IMR-90 (cell line): Measurements from ENCODE around the gene RBP5. TPM values are rescaled to one million over a fixed set of nuclear protein-coding genes. Genes with fewer than 3 reads are reported as not detected.

Experiments used
- ATAC-seq: fragments of 200-7000 bp; cut with Tn5 transposase; 2 replicates; pipeline ENCODE4 v1.9.1; 2020; ENCODE audit warnings: low read depth, mild to moderate bottlenecking, moderate library complexity
- BruUV-seq: library from RNA; stranded (reverse); fragments of 400-500 nt; replicated peaks from 2 replicates; lab custom pipeline; 2021; lab: Mats Ljungman, UMichigan
- CTCF ChIA-PET: fragments of 300-600 bp; formaldehyde crosslinking; extraction: SDS; loops from one replicate; lab custom pipeline; 2021; ENCODE audit warnings: antibody characterized with exemption; lab: Yijun Ruan, JAX
- POLR2A ChIA-PET: fragments of 300-600 bp; sonication (Branson Sonifier 250); formaldehyde crosslinking; loops from one replicate; lab custom pipeline; 2022; ENCODE audit warnings: antibody characterized with exemption; ENCODE audit not compliant: unreplicated experiment; lab: Charles Lee
- DNase-seq: peaks from one replicate; pipeline ENCODE4 v3.0.0; 2013
- H2AFZ ChIP-seq: replicated peaks from 2 replicates; pipeline ENCODE3; 2013; ENCODE audit warnings: low read length, mild to moderate bottlenecking; ENCODE audit not compliant: poor library complexity
- H2AK5ac ChIP-seq: 2 replicates; pipeline ENCODE4 v1.6.1; 2013; ENCODE audit warnings: low read depth, low read length, inconsistent platforms
- H2AK9ac ChIP-seq: replicated peaks from 2 replicates; pipeline ENCODE3; 2013; ENCODE audit warnings: mild to moderate bottlenecking, low read depth, low read length, moderate library complexity; ENCODE audit not compliant: poor library complexity
- H2BK120ac ChIP-seq: 2 replicates; pipeline ENCODE4 v1.6.1; 2013; ENCODE audit warnings: low read depth, low read length, inconsistent platforms
- H2BK15ac ChIP-seq: 3 replicates; pipeline ENCODE4 v1.6.1; 2013; ENCODE audit warnings: low read depth, low read length, inconsistent platforms
- H2BK20ac ChIP-seq: 2 replicates; pipeline ENCODE4 v1.6.1; 2013; ENCODE audit warnings: low read depth, mild to moderate bottlenecking, inconsistent platforms, low read length, moderate library complexity
- H2BK5ac ChIP-seq: 2 replicates; pipeline ENCODE4 v1.6.1; 2013; ENCODE audit warnings: mild to moderate bottlenecking, low read depth, low read length, inconsistent platforms; ENCODE audit not compliant: poor library complexity, severe bottlenecking
- H3K14ac ChIP-seq: replicated peaks from 2 replicates; pipeline ENCODE4 v1.6.1; 2013; ENCODE audit warnings: low read depth, low read length, inconsistent platforms
- H3K18ac ChIP-seq: 2 replicates; pipeline ENCODE4 v1.6.1; 2013; ENCODE audit warnings: low read depth, low read length, control low read depth
- H3K23ac ChIP-seq: 2 replicates; pipeline ENCODE4 v1.6.1; 2013; ENCODE audit warnings: low read depth, low read length, inconsistent platforms
- H3K27ac ChIP-seq: 2 replicates; pipeline ENCODE4 v1.5.1; 2013; ENCODE audit warnings: mild to moderate bottlenecking, control low read depth, low read length; ENCODE audit not compliant: insufficient read depth
- H3K27me3 ChIP-seq: 2 replicates; pipeline ENCODE4 v1.6.1; 2013; ENCODE audit warnings: low read length; ENCODE audit not compliant: control insufficient read depth, insufficient read depth
- H3K36me3 ChIP-seq: 2 replicates; pipeline ENCODE4 v1.6.1; 2013; ENCODE audit warnings: low read length, mixed read lengths; ENCODE audit not compliant: control insufficient read depth, insufficient read depth
- H3K4ac ChIP-seq: 2 replicates; pipeline ENCODE4 v1.6.1; 2013; ENCODE audit warnings: low read depth, low read length, inconsistent platforms
- H3K4me1 ChIP-seq: 2 replicates; pipeline ENCODE4 v1.6.1; 2013; ENCODE audit warnings: low read length, mixed read lengths; ENCODE audit not compliant: control insufficient read depth, insufficient read depth
- H3K4me2 ChIP-seq: 2 replicates; pipeline ENCODE4 v1.6.1; 2013; ENCODE audit warnings: low read depth, mild to moderate bottlenecking, control low read depth, low read length, moderate library complexity
- H3K4me3 ChIP-seq: 2 replicates; pipeline ENCODE4 v1.5.1; 2013; ENCODE audit warnings: low read depth, mild to moderate bottlenecking, control low read depth, low read length, moderate library complexity; ENCODE audit not compliant: insufficient read depth
- H3K56ac ChIP-seq: 2 replicates; pipeline ENCODE4 v1.6.1; 2013; ENCODE audit warnings: low read length, inconsistent platforms; ENCODE audit not compliant: insufficient read depth; ENCODE audit errors: extremely low read depth
- H3K79me1 ChIP-seq, 2 experiments: 2 replicates each; pipeline ENCODE4 v1.6.1; 2013; ENCODE audit warnings: low read length in 2 of 2, inconsistent platforms in 1 of 2, low read depth in 1 of 2
- H3K9ac ChIP-seq: 2 replicates; pipeline ENCODE4 v1.6.1; 2013; ENCODE audit warnings: low read depth, low read length, control low read depth
- H3K9me1 ChIP-seq: 2 replicates; pipeline ENCODE4 v1.6.1; 2013; ENCODE audit warnings: low read length, inconsistent platforms; ENCODE audit not compliant: insufficient read depth
- H3K9me3 ChIP-seq: 2 replicates; pipeline ENCODE4 v1.6.1; 2013; ENCODE audit warnings: low read length; ENCODE audit not compliant: control insufficient read depth, insufficient read depth
- H4K20me1 ChIP-seq: 2 replicates; pipeline ENCODE4 v1.6.1; 2013; ENCODE audit warnings: low read length, inconsistent platforms; ENCODE audit not compliant: insufficient read depth
- H4K5ac ChIP-seq: 2 replicates; pipeline ENCODE4 v1.6.1; 2013; ENCODE audit warnings: mild to moderate bottlenecking, low read depth, low read length, control low read depth
- H4K8ac ChIP-seq, 2 experiments: 2 replicates each; pipeline ENCODE4 v1.6.1; 2013; ENCODE audit warnings: low read depth in 2 of 2, low read length in 2 of 2, control low read depth in 1 of 2, inconsistent platforms in 1 of 2
- H4K91ac ChIP-seq: 2 replicates; pipeline ENCODE4 v1.6.1; 2013; ENCODE audit warnings: low read depth, low read length, inconsistent platforms; ENCODE audit not compliant: insufficient read depth
- BHLHE40 ChIP-seq: fragments of 150-350 bp; IDR thresholded peaks from 2 replicates; pipeline ENCODE4 v1.6.1; 2016; ENCODE audit warnings: mild to moderate bottlenecking, low read depth, low read length
- CTCF ChIP-seq: conservative IDR thresholded peaks from 2 replicates; pipeline ENCODE4 v1.5.1; 2012; ENCODE audit warnings: mild to moderate bottlenecking, low read depth, low read length, improper control_type of control experiment
- ELK1 ChIP-seq: fragments of 150-350 bp; IDR thresholded peaks from 2 replicates; pipeline ENCODE4 v1.6.1; 2016; ENCODE audit warnings: low read depth, mild to moderate bottlenecking, low read length, moderate library complexity, borderline replicate concordance
- MAFK ChIP-seq: IDR thresholded peaks from 2 replicates; pipeline ENCODE4 v1.6.1; 2012; ENCODE audit warnings: low read depth, low read length, improper control_type of control experiment
- MAZ ChIP-seq: IDR thresholded peaks from 2 replicates; pipeline ENCODE4 v1.6.1; 2012; ENCODE audit warnings: low read depth, mild to moderate bottlenecking, low read length, improper control_type of control experiment, moderate library complexity, borderline replicate concordance
- MXI1 ChIP-seq: IDR thresholded peaks from 2 replicates; pipeline ENCODE4 v1.6.1; 2012; ENCODE audit warnings: low read depth, mild to moderate bottlenecking, low read length, moderate library complexity, borderline replicate concordance
- NFE2L2 ChIP-seq: fragments of 150-350 bp; IDR thresholded peaks from 2 replicates; pipeline ENCODE4 v1.6.1; 2016; ENCODE audit warnings: low read depth, mild to moderate bottlenecking, low read length
- RAD21 ChIP-seq: IDR thresholded peaks from 2 replicates; pipeline ENCODE4 v1.6.1; 2012; ENCODE audit warnings: low read length, improper control_type of control experiment
- RCOR1 ChIP-seq: IDR thresholded peaks from 2 replicates; pipeline ENCODE4 v1.6.1; 2012; ENCODE audit warnings: mild to moderate bottlenecking, low read length, improper control_type of control experiment; ENCODE audit not compliant: insufficient replicate concordance
- RFX5 ChIP-seq: IDR thresholded peaks from 2 replicates; pipeline ENCODE4 v1.8.0; 2012; ENCODE audit warnings: low read depth, mild to moderate bottlenecking, low read length, moderate library complexity
- SMC3 ChIP-seq: fragments of 150-350 bp; IDR thresholded peaks from 2 replicates; pipeline ENCODE4 v1.6.1; 2016; ENCODE audit warnings: low read depth, mild to moderate bottlenecking, antibody characterized with exemption, low read length, moderate library complexity
- USF2 ChIP-seq: fragments of 150-350 bp; IDR thresholded peaks from 2 replicates; pipeline ENCODE4 v1.6.1; 2017; ENCODE audit warnings: mild to moderate bottlenecking, antibody characterized with exemption, low read length, low read depth
- WGBS, 2 experiments: methylation state at CpG; one replicate each; pipeline versions ENCODE4 v1.1.5 to v1.1.7; 2013; ENCODE audit warnings: missing lambda C conversion rate in 2 of 2; ENCODE audit not compliant: insufficient read length in 1 of 2; ENCODE audit errors: extremely low coverage in 2 of 2; 5-methylcytosine and 5-hydroxymethylcytosine counted together
- dilution Hi-C: fragments of 300-500 bp; cut with HindIII; formaldehyde crosslinking; loops from one replicate; pipeline ENCODE4 v1.14.3; 2018; ENCODE audit warnings: low sequenced_read_pairs; ENCODE audit not compliant: unreplicated experiment
- in situ Hi-C: fragments of 300-500 bp; cut with MboI; formaldehyde crosslinking; loops from 3 replicates; pipeline ENCODE4 v1.14.3; 2019; ENCODE audit warnings: low sequenced_read_pairs, inconsistent platforms, mixed read lengths
- intact Hi-C: fragments of 100-400 bp; cut with micrococcal nuclease; formaldehyde crosslinking; loops from 2 replicates; pipeline ENCODE4 v1.10.0; 2022
- polyA plus RNA-seq, 3 experiments: library from polyadenylated mRNA; depleted of rRNA; stranded (reverse); fragments of >200 nt; gene quantifications; 2 replicates each; pipeline ENCODE4 v1.2.3, GENCODE V29; 2012; ENCODE audit warnings: low replicate concordance in 1 of 3
- total RNA-seq: library from RNA; depleted of rRNA; stranded (reverse); fragments of >200 nt; gene quantifications from 2 replicates; pipeline ENCODE4 v1.2.3, GENCODE V29; 2012

RBP5 gene
- total and polyA plus RNA-seq, 2 of the 4 experiments (the other 2 are of a cell fraction), result 0.15 TPM; not detected in 1

GRCh38 chr12:7158781-7159609 is 30.3 kb upstream of the RBP5 start:
- Histone ChIP-seq H3K4ac (no peak overlapping the region), H3K9ac (no peak overlapping the region), H2AFZ (no peak overlapping the region), H3K79me1 (no peaks in the 10 kb centered on the region), H2BK5ac (no peak overlapping the region), H3K4me3 (no peak overlapping the region), H3K27me3 (peaks cover 16% of the 10 kb centered on the region), H2BK120ac (no peak overlapping the region), H4K91ac (no peak overlapping the region), H4K5ac (no peak overlapping the region), H3K56ac (no peak overlapping the region), H2BK15ac (no peak overlapping the region), H2AK5ac (no peak overlapping the region), H3K4me2 (no peak overlapping the region), H3K27ac (no peak overlapping the region), H3K14ac (no peak overlapping the region), H3K18ac (no peak overlapping the region), H4K8ac (no peak overlapping the region), H4K20me1 (no peaks in the 10 kb centered on the region; the same call in 1 of the 2 replicates), H2BK20ac (no peak overlapping the region), H3K9me1 (no peaks in the 10 kb centered on the region), H3K4me1 (no peaks in the 10 kb centered on the region), H2AK9ac (no peak overlapping the region), H3K23ac (no peak overlapping the region), H3K9me3 (no peaks in the 10 kb centered on the region), H3K36me3 (peaks cover 16% of the 10 kb centered on the region)
- CTCF ChIA-PET, result no interaction called here
- dilution Hi-C loops (no loop called here), in situ Hi-C loops (no loop called here), intact Hi-C loops (no loop called here)
- DNase-seq (no peak), ATAC-seq (no peak)
- WGBS, 2 experiments, result 76% methylated on average over 3 of the region's 10 CpGs; no CpG with 5 or more reads in 1 of the 2 experiments
- no TSS peak for BruUV-seq
- POLR2A ChIA-PET, result no interaction called here
- TF ChIP-seq MXI1 (no peak), USF2 (no peak), RAD21 (no peak), SMC3 (no peak), RFX5 (no peak), MAFK (no peak), MAZ (no peak), CTCF (no peak), RCOR1 (no peak), ELK1 (no peak), NFE2L2 (no peak), BHLHE40 (no peak)
